ENCODE measurements around the gene S100A1.
"Not testable (repeated sequence)": the region's sequence is repeated elsewhere in the genome, so short reads cannot be mapped to it uniquely, and the experiment has no call there.

S100A1 gene

DNA sequence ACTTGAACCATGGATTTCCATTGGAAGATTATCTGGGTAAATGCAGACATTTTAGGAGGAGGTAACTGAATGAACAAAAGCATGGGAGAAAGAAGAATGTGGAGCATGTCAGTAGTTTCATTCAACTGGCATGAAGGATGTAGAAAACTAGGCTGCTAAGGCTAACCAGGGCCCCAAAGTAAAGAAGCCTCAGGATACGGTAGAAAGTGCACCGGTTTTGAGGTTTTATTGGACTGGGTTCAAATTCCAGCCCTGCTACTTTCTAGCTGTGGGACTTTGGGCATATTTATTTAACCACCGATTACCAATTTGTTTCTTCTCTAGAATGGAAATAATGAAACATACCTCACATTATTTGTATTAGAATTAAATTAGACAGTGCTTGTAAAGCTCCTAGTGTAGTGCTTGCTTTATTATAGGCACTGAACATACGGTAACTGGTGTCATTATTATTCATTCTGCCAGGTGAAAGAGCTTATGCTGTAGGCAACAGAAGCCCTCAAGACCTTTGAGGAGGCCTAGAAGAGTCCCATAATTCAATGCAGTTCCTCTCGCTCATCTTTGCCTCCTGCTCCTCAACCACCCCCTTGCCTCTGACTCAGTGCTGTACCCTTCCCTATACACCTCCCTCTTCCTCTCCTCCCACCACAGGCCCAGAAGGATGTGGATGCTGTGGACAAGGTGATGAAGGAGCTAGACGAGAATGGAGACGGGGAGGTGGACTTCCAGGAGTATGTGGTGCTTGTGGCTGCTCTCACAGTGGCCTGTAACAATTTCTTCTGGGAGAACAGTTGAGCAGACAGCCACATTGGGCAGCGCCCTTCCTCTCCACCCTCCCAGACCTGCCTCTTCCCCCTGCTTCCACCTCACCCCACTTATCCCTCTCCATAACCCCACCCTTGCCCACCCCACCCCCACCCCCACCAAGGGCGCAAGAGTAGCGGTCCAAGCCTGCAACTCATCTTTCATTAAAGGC is 3.1 kb downstream of the S100A1 start:
- no peak for DNase-seq

DNA sequence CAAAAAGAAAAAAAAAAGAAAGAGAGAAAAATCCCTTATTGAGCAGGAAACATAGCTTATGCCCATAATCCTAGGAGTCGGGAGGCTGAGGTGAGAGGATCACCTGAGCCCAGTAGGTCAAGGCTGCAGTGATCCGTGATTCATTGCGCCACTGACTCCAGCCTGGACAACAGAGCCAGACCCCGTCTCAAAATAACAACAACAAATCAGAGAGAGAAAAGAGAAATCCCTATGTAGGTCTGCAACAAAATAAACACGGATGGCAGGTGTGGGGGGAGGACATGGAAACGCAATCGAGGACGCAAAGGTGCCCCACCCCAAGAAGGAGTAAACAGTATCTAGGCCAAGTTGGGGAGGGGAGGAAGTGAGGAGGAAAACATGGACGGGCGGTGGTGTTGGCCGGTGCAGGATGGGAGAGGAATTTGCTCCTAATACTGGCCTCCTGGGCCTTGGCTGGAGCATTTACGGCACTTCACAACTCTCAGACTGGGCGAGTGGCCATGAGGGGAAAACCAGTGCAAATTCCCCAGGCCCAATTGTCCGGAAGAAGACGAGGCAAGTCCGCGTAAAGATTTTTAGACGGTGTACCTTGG is 5.0 kb downstream of the S100A1 start:
- no peak for DNase-seq

DNA sequence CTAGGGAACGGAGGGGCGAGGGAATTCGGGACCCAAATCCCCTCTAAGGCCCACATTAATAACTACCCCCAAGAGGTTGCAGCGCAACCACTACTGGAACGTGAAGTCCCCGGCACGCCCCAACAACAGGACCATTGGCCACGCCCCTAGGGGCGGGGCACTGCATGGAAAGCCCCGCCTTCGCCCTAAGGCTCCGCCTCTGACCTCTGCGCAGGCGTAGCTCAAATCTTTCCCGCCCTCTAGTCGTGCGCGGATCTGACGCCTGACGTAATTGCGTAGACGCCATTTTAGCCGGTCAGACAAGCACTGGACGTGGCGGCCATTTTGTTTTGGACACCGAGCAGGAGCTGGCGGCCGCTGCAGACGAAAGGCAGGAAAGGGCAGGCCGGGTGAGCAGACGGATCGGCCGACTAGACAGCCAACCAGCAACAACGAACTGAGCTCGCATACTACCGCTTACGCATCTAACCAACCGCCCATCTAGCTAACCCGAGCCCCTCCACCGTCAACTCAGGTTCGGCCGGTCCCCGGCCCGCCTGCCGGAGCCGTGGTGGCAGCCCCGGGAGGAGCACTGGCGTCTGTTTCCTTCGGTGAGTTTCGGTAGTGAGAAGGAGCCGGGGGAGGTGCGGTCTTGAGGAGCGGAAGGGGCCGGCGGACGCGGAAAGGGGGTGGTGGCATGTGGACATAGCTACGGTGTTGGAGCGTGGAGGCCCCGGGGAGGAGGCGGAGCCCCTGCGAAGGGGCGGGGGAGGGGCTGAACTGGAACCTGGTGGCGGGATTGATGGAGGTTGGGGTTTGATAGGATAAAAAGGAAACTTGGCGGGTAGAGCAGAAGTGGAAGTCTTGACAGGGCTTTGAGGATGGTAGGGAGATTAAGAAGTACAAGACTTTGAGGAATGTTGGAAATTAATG is 5.8 kb downstream of the S100A1 start, which contains the start of gene CHTOP:
Gene CHTOP (plus strand): TSS at position 313 of the 912 bp plus-strand sequence. CDS start 2,523 bp downstream, outside the sequence.
- peak; percentile 98 for DNase-seq

DNA sequence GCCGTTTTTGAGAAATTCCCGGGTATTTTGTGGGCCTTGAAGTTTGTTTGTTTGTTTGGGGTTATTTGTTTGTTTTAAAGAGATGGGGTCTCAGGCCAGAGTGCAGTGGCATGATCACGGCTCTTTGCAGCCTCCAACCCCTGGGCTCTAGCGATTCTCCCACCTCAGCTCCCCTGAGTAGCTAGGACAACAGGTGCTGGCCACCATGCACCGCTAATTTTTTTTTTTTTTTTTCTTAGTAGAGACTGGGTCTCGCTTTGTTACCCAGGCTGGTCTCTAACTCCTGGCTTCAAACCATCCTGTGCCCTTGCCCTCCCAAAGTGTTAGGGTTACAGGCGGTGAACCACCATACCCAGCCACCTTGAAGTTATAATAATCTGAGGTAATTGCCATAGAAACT is 7.6 kb downstream of the S100A1 start:
- DNase-seq = no peak

DNA sequence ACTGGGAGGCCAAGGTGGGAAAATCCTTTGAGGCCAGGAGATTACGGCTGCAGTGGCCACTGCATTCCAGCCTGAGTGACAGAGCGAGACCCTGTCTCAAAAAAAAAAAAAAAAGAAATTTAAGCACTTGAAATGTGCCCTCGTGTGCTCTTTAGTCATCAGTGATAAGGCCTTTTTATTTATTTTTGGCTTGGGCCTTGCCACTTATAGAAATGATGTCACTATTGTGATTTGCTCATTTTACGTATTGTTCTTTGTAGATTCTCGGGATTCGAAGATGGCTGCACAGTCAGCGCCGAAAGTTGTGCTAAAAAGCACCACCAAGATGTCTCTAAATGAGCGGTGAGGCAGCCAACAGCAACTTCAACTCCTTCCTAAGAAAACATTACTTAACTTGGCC is 8.1 kb downstream of the S100A1 start:
- no peak for DNase-seq

DNA sequence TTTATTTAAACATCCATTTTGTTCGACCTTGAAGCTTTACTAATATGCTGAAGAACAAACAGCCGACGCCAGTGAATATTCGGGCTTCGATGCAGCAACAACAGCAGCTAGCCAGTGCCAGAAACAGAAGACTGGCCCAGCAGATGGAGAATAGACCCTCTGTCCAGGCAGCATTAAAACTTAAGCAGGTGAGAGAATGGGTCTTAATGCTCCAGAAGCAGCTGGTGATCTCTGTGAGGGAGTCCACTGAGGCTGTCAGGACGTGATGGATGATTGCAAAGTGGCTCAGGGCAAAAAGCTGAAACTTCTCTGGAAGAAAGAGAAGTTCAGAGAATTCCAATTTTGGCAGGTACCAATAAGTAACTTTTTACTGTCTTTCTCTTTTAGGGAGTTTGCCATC is 10.0 kb downstream of the S100A1 start:
- no peak for DNase-seq

DNA sequence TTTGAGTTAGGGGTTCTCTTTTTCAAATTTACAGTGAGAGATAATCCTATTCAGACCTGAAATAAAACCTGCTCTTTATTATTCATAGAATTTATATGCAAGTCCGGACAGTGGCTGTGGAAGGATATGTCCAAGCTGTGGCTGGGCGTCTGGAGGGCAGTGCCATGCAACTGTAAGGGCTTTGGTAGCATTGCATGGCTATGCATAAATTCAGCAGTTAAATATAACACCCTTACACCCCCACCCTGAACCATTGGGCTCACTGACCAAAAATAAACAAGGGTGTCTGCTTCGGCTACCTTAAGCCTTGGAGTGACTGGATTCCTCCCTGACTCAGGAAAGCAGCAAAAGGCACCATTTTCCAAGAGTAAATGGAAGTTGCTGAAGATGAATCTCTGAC is 11.0 kb downstream of the S100A1 start:
- no peak for DNase-seq

DNA sequence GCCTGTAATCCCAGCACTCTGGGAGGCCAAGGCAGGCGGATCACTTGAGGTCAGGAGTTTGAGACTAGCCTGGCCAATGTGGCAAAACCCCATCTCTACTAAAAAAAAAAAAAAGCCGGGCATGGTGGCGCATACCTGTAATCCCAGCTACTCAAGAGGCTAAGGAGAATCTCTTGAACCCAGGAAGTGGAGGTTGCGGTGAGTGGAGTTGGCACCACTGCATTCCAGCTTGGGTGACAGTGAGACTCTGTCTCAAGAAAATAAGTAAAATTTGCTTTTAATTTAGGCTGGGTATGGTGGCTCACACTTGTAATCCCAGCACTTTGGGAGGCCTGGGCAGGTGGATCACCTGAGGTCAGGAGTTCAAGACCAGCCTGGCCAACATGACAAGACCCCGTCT is 12.0 kb downstream of the S100A1 start:
- not testable (repeated sequence) for DNase-seq

DNA sequence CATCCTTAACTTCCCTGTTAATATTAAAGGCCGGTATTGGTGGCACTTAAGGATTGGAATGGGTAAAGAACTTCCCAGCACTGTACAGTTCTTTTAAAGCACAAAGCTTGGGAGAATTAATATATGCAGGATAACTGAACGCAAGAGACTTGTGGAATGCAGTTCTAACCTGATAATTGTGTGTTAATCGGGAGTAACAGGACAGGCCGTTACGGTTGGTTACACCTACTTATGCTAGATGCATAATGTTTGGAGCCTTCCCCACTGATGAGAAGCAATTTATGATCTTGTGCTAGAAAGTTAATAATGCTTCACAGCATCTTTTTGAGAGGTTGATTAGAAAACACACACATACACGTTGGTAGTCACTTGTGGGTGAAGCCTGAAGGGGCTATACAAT is 12.6 kb downstream of the S100A1 start:
- DNase-seq = no peak

DNA sequence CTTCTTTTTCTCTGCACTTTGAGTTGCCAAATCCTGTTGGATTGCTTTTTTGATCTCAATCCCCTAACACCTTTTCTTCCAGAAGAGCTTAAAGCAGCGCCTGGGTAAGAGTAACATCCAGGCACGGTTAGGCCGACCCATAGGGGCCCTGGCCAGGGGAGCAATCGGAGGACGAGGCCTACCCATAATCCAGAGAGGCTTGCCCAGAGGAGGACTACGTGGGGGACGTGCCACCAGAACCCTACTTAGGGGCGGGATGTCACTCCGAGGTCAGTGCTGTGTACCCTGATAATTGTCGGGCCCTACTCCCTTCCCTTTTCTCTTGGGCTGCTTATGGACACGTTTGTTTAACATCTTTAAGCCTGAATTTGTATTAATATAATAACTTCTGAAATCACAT is 13.9 kb downstream of the S100A1 start:
- no peak for DNase-seq

DNA sequence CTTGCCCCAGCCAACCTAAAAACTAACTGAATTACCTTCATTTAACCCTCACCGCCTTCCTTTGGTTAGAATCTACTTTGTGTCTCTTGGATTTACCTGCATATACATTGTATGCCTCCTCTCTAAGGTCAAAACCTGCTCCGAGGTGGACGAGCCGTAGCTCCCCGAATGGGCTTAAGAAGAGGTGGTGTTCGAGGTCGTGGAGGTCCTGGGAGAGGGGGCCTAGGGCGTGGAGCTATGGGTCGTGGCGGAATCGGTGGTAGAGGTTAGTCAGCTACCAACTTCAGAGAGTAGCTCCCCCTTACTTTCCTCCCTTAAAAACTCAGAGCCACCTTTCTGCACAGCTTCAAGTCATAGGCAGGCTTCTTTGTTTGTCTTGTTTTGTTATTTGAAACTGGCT is 14.9 kb downstream of the S100A1 start:
- no peak for DNase-seq

DNA sequence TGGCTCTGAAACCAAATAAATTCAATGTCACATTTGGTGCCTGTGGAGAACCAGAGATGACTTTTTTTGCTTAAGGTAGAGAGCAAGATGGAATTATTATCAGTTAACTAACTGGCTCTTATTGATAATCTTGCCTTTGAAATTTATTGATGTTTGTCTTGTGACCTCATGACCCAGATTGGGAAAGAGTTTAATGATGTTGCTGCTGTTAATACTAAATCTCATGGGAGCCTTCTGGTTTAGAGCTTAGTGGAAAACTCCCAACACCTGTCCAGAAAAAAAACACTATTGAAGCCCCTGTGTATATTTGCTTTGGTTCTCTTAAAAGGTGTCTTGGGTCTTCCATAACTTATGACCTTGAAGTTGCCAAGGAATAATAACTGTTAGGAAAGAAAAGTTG is 15.6 kb downstream of the S100A1 start:
- DNase-seq = no peak

DNA sequence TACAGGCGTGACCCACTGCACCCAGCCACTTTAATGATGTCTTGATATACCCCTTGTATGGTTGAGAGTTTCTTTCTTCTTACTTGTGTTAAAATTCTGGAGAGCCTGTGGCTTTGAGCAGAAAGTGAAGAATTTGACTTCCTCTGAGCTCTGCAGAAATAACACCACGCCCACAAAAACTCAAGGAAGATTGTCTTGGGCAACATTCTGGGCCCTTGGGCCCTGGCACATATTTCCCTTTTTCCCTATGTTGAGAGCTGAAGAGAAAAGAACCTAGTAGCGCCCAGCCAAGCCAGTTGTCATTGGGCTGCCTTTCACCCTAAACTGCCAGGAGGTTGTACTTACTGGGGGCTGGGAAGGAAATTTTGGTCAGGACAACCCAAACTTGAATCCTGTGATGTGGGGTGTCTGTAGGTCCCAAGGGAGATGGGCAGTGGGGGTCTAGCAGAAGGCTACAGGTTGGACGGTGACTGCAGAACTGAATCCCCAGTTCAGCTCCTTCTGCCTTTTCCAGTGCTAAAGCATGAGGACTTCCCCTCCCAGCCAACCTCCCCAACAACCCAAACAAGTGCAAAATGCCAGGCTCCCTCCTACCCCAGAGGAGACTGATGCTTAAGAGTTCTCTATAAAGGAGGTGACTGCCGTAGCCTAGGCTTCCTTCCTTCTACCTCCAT is 18.6 kb downstream of the S100A1 start:
- DNase-seq = no peak

DNA sequence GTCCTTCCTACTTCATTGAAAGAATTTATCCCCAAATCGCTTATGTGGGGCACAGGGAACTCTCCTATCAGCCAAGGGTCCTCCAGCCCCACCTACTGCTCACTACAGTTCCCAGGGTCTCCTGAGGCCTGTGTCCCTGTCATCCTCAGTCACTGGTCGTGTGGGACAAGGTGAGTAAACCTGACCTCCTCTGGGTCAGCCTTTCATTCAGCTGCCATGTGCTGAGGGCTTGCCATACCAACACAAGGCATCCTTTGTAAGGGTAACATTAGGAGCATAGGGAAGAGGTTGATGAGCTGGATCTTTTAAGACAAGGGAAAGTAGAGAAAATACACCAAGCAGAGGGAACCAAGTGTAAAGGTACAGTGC is 19.1 kb downstream of the S100A1 start:
- DNase-seq = no peak

DNA sequence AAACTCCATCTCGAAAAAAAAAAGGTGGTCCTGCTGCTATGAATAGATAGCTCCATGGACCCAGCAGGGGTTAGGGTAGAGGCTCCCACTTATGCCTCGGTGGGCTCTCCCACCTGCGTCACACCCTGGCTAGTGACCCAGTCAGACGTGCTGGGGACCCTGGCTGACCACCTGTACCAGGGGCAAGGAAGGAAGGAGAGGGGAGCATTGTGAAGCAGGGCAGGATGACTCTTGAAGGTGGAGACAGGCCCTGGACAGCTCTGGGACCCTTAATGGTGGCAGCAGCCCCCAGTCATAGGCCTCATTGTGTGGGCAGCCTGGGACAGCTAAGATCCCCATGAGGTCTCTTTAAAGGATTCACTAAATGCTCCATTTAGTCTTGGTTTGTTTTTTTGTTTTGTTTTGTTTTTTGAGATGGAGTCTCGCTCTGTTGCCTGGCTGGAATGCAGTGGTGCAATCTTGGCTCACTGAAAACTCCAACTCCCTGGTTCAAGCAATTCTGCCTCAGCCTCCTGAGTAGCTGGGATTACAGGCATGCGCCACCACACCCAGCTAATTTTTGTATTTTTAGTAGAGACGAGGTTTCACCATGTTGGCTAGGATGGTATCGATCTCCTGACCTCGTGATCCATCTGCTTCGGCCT is 19.9 kb downstream of the S100A1 start:
- no peak for DNase-seq

DNA sequence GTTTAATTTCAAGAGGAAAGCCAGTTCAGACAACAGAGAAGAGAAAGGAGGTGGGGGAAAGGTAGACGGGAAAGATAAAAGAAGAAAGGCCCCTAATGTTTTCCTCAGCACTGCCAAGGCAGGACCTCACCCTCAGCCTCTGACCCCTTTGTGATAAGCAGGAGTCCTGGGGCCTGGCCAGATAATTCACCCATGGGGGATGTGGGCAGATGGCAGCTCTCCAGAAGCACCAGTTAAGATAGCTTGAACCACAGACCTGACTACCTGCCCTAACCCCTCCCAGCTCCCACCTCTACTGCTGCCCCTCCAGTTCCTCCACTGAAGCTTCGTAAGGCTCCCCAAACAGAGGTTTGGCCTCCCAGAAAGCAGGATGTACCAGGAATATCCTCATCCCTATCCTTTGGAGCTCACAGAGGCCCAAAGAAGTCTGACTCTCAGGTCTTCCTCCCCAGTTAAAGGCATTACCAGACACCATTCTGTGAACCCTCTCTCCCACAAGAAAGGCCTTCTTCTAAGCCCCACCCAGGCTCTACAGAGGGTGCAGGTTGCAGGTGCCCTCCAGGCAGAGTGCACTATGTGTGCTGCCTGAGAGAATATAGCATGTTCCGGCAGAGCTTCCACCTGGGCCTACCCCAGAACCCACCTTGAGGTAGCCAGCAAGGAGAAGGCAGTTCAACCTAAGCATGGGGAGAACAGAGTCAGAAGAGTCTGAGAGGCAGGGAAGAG is 21.1 kb downstream of the S100A1 start:
- no peak for DNase-seq

DNA sequence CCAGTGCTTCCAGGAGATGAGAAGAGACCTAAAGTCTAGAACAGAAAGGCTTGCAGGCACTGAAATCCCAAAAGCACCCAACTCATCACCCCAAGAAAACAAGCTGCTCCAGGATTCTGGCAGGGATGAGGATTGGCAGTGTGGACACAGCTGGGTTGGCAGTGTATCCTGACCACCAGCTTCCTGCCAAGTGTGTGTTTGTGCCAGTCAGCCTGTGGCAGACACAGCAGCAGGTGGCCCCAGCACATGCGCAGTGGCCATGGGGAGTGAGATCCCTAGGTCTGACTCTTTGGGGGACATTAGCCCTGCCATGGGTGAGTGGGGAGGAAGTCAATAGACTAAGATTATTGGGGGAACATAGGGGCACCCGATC is 21.6 kb downstream of the S100A1 start:
- no peak for DNase-seq

DNA sequence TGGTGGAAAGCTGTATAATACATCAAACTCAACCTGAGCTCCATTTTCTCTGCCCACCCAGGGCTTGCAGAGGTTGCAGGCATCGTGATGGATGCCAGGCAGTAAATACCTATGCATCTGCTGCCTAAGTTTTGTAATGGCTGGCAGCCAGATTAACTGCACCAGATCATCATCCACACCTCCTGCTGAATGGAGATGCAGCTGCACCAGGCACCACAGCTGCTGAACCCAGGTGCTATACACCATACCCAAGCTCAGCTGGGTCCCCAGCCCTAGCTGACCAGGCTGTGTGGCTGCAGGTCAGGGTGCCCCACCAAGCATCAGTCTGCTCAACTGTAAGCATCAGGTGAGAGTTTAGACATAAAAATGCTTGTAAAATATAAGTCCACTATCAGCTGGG is 23.5 kb downstream of the S100A1 start:
- DNase-seq = no peak

DNA sequence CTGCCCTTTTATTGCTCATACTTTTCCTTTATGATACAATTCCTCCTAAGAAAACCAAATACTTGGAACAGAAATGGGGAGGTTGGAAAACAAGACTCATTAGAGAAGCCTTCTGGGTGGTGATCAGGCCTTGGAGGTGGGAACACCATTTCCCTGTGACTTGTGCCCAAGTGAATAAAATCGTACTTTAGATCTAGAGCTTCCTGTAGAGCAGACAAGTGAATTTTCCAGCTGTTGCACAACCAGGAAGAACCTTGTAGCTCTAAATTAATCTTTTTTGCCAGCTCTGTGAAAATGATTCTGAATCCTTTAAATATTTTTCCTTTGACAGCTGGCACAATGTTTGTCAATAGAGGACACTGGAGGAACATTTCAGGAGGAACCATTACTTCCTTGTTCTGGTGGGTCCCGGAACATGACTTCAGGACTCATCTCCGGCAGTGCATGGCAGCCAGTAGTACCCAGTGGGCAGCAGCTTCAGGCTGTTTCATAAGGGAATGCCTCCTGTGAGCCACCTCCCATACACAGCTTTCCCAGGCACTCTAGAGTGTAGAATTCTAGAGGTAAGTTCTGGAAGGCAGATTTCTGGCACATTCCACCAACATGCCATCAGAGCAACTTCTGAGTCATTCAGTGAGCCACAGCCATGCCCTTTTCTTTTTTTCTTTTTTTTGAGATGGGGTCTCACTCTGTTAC is 24.7 kb downstream of the S100A1 start:
- peak; percentile 44 for DNase-seq

DNA sequence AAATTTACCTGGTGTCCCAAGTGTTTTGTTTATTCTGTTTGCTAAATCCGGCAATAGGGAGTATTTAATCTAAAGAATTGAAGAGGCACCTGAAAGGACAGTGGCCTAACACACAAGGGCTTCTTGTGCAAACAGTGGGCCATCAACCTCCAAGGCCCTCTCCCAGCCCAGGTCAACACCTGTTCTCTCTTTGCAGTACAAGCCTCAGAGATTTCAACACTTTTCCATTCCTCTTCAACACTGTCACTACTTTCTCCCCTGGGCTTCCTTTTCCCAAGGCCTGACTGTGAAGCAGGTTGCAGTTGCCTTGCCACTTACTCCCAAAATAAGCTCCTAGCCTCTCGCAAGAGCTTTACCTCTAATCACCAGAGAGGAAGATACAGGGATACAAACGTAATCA is 27.1 kb downstream of the S100A1 start:
- DNase-seq = no peak
